Measurements from ENCODE around the gene HPN. TPM values are rescaled to one million over a fixed set of nuclear protein-coding genes. Genes with fewer than 3 reads are reported as not detected.

HPN gene
- total and polyA plus RNA-seq, 2 donors (not counting 3 experiments of a cell fraction or from before 2014, with no cell fraction given), result 0.10 TPM; not detected in 1

- H3K9me3 ChIP-seq (replicated peaks; ENCODE audit: control insufficient read depth, insufficient read depth, low read length), result no peaks in the 10 kb centered on the region
- H3K27ac ChIP-seq (ENCODE audit: insufficient read depth, low read depth, low read length), result no peak overlapping the region
- intact Hi-C loops (cut with micrococcal nuclease), result no loop called here
- H3K79me2 ChIP-seq (ENCODE audit: control insufficient read depth, insufficient read depth, low read length), result no peaks in the 10 kb centered on the region
- no peak overlapping the region for H3K4me3 ChIP-seq (replicated peaks in 1 of 3; ENCODE audit: insufficient read depth in 1 of 3, low read depth in 1 of 3, low read length in 3 of 3)
- DNase-seq (ENCODE audit: low read depth, low spot score) (no peak), FAIRE-seq (no peak)
- ChIA-PET POLR2A (no interaction called here), CTCF (no interaction called here)
- TF ChIP-seq POLR2AphosphoS5 (IDR thresholded peaks at IDR 0.05; ENCODE audit: insufficient read depth, low read depth, low read length) (no peak), MAX (IDR thresholded peaks at IDR 0.05; ENCODE audit: insufficient read depth, insufficient read length) (no peak), EZH2 (IDR thresholded peaks at IDR 0.05; ENCODE audit: borderline replicate concordance, low read depth, low read length, severe bottlenecking) (no peak), JUN (IDR thresholded peaks at IDR 0.05; ENCODE audit: borderline replicate concordance, insufficient read depth, insufficient read length, low read depth) (no peak), POLR2A (IDR thresholded peaks at IDR 0.05; ENCODE audit: low read depth, low read length) (no peak), CTCF (IDR thresholded peaks at IDR 0.05; ENCODE audit: extremely low read depth in 1 of 2, insufficient read depth in 1 of 2, low read depth in 1 of 2, low read length in 2 of 2) (no peak), GATA2 (IDR thresholded peaks at IDR 0.05; ENCODE audit: insufficient read depth, insufficient read length, low read depth, low read length) (no peak), FOS (IDR thresholded peaks at IDR 0.05; ENCODE audit: borderline replicate concordance, insufficient read depth, low read length) (no peak), MYC (IDR thresholded peaks at IDR 0.05; ENCODE audit: low read depth, low read length) (no peak)
- no peak overlapping the region for H3K4me2 ChIP-seq (ENCODE audit: insufficient read depth, low read length)
- no peaks in the 10 kb centered on the region for H3K27me3 ChIP-seq (ENCODE audit: control insufficient read depth in 2 of 2, insufficient read depth in 2 of 2, low read length in 2 of 2)
- dilution Hi-C loops (cut with MboI; ENCODE audit: extremely low pct_ligation_motif_present, low sequenced_read_pairs), result no loop called here
- no TSS peak for BruUV-seq (replicated peaks)
- no peaks in the 10 kb centered on the region for H3K36me3 ChIP-seq (ENCODE audit: control insufficient read depth in 2 of 2, extremely low read depth in 1 of 2, insufficient read depth in 2 of 2, low read length in 2 of 2)
- H4K20me1 ChIP-seq (replicated peaks; ENCODE audit: control insufficient read depth, extremely low read depth, insufficient read depth, low read length), result no peaks in the 10 kb centered on the region
- H3K9ac ChIP-seq (replicated peaks; ENCODE audit: extremely low read depth, insufficient read depth, low read length), result no peak overlapping the region
- H3K9me1 ChIP-seq (replicated peaks; ENCODE audit: control insufficient read depth, extremely low read depth, insufficient read depth, low read length), result no peaks in the 10 kb centered on the region
- H3K4me1 ChIP-seq (ENCODE audit: control insufficient read depth, extremely low read depth, insufficient read depth, low read length), result no peaks in the 10 kb centered on the region
- H2AFZ ChIP-seq (ENCODE audit: low read depth, low read length), result no peak overlapping the region
Observed at GRCh38 chr19:35095667-35096368, 54.3 kb downstream of the HPN start.
